Dermis blood vessel endothelial cell (primary cell): ENCODE data around the gene CAPG. TPM values are rescaled to one million over a fixed set of nuclear protein-coding genes. Genes with fewer than 3 reads are reported as not detected.
"Not testable (repeated sequence)": the region's sequence is repeated elsewhere in the genome, so short reads cannot be mapped to it uniquely, and the experiment has no call there.

ENCODE experiments used
- DNase-seq: peaks from one replicate; pipeline ENCODE4 v3.0.0; 2010
- total RNA-seq: library from RNA; depleted of rRNA; stranded (reverse); fragments of >200 nt; gene quantifications from 2 replicates; pipeline ENCODE4 v1.2.3, GENCODE V29; 2014

CAPG gene
- total RNA-seq, 1 donor from 2014 or later = 56.3 TPM

DNA sequence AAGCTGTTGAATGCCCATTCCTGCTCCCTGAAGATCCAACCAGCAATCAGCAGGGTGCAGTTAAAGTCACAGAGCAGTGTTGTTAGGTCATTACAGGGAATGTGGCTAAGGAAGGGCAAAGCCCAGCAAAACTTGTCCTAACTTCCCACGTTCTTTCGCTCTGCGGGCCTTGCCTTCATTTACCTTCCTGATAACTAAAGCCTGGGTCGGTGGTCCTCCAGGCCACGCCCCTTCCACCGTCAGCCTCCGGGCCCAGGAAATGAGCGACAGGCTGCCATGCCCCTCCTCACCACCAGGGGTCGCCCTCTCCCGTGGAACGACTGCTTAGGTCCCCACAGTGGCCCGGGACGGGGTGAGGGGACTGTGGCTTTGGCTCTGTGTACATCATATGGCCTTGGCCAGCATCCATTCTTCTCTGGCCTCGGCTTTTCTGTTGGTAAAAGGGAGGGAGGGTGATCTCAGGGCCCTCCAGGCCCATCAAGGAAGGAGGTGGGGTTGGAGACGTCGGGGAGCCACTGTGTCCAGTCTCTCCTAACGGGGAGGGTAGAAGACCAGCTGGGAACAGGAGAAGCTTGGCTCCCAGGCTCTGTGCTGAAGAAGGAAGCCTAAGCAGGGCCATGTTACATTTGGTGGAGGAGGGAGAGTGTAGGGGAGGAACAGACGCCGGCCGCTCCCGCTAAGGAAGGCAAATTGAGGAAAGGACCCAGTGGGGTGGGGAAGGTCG, 10.5 kb upstream of the CAPG start:
- peak; percentile 85 for DNase-seq

DNA sequence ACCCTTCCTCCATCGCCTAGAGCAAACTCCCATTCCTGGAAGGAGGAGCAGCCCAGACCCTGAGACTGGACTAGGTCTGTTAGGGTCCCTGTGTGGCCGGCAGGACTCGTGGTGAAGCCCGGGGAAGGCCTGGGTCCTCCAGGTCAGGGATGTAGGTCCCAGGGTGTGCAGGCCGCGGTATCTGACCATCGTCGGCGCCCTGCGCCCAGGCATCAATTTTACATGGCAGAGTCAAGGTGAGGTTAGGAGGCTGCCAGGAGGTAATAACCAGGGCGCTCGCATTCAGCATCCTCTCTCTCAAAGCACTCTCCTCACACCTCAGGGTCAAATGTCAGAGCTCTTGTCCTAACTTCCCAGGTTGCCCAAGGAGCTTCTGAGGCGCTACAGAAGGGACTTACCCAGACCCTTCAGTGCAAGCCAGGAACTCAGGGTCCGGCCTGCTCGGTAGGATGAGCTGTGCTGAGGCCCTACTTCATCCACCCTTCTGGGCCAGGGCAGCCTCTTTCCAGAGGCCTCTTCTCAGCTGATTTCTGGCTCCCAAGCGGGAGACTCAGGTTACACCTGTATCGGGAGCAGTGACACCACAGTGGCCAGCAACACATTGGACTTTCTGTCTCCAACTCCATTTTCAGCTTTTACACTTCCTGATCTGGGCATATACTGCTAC, 9.0 kb upstream of the CAPG start:
- no peak for DNase-seq

DNA sequence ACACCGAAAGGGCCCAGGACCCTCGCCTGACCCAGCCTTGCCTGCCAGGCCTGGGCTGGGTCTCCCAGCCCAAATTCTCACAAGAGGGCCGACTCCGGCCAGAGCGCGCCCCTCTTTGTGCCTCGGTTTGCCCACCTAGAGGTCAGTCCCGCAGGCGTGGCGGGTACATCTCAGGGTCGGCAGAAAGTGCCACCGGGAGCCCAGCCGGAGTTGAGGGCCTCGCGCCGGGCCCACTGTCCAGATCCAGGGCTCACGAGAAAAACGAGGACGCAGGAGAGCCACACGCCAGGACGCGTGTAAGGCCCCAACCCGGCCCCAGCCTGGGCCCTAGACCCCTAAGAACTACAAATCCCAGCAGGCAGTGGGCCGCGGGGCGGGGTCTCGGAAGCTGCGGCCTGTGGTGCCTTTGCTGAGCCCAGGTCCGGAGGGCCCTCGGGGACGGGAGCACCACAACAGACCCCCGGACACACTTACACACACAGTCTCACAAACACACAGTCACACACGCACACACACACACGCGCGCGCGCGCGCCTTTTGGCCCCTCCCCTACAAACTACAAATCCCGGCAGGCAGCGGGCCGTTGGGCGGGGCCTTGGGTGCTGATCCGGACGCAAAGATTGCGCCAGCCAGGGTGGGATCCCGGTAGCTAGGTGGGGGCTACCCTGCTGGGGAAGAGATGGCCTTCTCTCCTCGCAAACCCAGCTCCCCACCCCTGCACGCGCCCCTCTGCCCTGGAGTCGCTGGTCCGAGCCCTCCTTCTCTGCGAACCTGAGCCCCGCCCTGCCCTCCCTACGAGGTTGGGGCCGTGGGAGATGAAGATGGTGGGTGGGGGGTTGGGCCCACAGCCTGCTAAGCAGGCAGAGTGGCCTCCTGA, 8.2 kb upstream of the CAPG start, which contains the start of gene SH2D6:
SH2D6 (plus strand) TSS at position 583 of the 877 bp plus-strand sequence. CDS start 10,752 bp downstream, outside the sequence.
- peak; percentile 85 for DNase-seq

DNA sequence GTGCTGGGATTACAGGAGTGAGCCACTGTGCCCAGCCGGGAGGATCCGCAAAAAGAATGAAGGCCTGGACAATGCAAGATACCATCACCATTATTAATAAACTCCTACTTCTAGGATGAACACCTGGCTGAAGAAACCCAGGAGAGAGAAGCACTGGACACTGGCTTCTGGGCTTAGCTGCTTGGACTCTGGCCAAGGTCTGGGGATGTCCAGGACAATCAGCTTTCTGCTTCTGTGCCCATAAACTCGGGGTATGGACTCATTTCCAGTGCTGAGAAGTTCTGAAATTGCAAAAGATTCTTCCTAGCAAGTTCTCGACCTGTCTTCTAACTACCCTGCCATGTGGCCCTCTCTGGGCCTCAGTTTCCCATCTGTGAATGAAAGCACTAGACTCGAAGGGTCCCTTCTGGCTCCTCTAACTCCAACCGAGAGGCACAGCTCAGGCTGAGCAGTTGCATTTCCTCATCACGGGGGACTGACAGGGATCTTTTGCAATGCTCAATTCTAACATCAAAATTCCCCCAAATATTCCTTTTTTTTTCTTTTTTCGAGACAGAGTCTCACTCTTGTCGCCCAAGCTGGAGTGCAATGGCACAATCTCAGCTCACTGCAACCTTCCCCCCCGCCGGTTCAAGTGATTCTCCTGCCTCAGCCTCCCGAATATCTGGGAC, 5.9 kb upstream of the CAPG start:
- no peak for DNase-seq

DNA sequence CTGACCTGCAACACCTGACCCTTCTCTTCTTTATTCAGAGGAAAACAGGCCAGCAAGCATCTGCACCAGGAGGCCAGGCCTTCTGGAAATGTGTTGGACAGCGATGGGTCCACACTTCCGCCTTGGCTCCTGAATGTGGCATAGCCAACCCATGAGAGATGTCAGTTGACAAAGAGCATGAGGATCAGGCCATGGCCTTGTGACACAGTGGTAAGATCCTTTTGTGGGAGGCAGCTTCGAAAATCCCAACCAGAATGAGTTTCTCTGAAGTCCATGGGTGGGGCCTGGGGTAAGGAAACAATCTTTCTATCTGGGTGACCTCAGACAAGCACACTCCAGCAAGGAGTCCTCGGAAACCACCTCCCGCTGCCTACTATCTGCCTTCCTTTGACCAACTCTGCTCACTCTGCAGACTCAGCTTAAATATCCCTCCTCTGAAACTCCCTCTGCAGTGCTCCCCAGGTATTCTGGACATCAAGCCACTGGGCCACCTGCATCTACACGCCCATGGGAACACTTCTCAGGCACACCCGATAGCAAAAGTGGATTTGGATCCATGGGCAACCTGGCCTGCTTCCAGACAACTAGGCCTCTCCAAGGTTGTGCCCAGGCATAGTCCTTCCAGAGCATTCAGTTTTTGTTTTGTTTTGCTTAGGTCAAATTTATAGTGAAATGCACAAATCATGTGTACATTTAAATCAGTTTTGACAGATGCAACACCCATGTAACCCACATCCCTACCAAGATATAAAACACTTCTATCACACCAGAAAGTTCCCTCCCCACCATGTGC, 4.8 kb upstream of the CAPG start:
- DNase-seq = no peak

DNA sequence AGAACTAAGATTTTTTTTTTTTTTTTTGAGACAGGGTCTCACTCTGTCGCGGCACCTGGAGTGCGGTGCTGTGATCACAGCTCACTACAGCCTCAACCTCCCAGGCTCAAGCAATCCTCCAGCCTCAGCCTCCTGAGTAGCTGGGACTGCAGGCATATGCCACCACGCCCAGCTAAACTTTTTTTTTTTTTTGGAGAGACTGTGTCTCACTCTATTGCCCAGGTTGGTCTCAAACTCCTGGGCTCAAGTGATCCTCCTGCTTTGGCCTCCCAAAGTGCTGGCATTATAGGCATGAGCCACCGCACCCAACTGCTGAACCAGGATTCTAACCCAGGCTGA, 4.2 kb upstream of the CAPG start:
- DNase-seq = not testable (repeated sequence)

DNA sequence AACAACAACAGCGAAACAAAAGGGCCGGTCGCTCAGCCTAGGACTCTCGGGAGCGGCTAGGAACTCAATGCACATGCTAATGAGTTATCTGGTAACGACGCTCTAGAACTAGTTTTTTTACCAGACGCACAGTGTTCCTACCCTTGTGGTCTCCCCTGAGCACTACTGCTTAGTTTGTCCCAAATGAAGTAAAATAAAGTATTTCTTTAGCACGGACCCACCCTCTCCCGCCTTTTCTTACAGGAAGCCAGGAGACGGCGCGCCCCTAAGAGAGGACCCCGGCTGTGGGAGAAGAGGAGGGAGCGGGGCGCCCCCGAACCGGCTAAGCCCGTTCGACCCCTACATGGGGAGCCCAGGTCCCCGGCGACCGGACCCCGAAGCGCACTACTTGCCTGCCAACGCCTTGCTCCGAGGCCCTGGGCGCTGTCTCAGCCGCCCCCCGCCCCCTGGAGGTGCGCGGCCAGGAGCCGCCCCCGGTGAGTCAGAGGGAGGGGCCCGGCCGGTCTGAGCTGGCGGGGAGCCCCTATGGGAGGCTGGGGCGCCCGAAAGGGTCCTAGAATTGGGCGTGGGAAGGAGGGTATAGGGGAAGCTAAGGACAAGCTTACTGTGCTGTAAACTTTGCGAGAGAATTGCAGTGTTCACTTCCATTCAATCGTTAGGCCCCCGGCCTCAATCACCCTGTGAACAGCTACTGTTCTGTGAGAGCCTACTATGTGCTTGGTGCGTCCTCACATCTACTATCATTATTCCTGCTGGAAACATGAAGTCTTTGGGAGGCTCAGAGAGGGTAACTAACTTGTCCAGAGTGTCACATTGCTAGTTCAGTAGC, 3.6 kb upstream of the CAPG start:
- DNase-seq = peak; percentile 56

DNA sequence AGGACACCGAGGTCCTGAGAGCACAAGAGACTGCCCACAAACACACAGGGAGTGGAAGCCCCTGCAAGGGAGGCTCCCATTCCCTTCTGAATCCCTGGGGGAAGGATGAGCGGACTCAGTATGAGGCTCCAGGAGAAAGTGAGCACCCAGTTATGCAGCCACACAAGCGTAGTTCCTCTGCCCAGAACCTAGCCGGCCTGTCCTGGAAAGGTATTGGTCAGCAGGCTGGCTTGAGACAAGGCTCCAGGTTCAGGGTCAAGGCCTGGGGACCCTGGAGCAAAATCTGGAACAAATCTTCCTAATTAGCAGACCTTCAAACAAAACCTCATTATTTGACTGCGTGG, 1.2 kb upstream of the CAPG start:
- no peak for DNase-seq

DNA sequence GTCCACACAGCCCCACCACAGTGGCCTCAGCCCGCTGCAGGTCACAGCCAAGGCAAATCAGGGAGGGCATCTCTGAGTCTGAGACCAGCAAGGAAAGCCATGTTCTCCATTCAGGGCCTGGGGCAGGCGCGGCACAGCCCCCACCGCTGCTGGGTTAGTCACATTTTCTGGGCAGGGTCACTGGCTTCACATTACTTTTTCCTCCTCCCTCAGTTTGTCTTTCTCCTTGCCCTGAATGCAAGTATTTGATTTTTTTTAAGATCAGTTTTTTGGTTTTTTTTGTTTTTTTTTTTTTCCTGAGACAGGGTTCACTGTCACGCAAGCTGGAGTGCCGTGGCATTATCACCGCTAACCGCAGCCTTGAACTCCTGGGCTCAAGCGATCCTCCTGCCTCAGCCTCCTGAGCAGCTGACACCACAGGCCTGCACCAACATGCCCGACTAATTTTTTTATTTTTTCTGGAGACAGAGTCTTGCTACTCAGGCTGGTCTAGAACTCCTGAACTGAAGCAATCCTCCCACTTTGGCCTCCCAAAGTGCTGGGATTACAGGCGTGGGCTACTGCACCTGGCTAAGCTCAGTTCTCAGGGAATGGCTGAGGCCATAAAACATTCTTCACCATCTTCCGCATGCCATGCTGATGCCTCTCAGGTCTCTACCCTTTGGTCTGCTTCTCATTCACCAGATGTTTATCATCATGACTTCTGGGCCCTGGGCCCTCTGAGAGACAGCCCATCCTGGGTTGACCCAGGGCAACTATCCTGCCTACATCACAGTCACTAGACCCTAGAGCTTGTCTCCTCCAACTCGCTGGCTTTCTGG, 628 bp upstream of the CAPG start:
- DNase-seq = no peak

DNA sequence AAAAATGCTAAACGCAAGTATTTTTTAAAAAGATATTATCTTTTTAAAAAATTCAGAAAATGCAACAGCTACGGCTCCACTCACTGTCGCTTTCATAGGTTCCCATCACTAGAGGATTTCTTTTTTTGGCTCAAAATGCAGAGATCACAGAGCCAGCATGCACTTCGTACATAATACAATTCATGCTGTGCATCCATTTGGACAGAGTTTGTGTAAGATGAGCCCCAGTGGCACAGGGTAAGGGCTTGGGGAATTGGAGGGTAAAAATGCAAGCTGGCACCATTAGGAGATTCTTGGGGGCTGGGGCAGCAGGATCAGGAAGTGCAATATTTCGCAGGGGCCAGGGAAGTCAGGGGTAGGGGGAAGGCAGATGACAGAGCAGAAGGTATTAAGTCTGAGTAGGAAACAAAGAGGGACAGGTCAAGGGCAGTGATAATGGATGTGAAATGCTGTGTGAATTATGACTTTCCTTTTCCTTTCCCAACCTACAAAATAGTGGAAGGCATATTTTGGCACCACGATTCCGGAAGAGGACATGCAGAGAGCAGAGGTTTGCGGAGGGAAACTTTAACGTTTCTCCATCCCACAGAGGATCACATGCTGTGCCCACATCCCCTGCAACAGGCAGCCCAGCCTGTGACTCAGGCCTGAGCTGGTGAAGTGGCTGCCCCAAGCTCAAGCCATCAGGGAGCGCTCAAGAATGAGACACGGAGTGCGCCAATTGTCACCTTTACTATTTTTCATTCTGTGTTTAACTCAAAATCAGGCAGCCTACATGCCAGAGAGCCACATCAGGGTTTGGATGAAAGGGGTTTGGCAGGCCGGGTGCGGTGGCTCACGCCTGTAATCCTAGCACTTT, 4.7 kb downstream of the CAPG start:
- peak; percentile 47 for DNase-seq

DNA sequence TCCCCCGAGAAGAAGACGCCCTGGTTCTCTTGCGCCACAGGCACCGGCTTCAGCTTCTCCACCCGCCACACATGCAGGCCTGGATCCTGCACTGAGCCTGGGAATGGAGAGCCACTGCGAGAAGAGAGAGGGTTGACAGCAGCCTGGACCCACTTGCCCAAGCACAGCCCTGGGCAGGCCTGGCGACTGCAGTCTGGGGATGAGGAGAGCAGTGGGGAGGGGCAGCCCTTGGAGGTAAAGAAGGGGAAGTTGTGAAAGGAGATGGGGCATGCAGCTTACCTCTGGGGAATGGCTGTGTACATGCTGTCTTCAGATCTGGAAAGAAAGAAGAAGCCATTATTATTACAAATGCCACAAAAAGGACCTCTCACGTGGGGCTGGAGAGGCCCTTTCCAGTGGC, 8.3 kb downstream of the CAPG start:
- DNase-seq = no peak

DNA sequence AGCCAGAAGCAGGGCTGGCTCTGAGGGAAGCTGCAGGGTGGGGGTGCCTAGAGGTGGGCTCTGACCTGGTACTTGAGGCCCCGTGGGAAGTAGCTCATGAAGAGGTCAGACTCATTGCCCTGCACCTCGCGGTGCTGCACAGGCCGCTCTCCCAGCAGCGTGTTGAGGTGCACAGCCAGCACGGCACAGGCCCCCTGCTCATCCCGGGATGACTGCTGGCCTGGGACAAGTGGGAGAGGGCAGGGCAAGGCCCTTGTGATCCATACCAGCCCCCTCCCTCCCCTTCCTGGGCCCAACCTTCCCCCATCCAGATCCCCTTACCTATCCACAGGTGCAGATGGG, 8.7 kb downstream of the CAPG start:
- no peak for DNase-seq

DNA sequence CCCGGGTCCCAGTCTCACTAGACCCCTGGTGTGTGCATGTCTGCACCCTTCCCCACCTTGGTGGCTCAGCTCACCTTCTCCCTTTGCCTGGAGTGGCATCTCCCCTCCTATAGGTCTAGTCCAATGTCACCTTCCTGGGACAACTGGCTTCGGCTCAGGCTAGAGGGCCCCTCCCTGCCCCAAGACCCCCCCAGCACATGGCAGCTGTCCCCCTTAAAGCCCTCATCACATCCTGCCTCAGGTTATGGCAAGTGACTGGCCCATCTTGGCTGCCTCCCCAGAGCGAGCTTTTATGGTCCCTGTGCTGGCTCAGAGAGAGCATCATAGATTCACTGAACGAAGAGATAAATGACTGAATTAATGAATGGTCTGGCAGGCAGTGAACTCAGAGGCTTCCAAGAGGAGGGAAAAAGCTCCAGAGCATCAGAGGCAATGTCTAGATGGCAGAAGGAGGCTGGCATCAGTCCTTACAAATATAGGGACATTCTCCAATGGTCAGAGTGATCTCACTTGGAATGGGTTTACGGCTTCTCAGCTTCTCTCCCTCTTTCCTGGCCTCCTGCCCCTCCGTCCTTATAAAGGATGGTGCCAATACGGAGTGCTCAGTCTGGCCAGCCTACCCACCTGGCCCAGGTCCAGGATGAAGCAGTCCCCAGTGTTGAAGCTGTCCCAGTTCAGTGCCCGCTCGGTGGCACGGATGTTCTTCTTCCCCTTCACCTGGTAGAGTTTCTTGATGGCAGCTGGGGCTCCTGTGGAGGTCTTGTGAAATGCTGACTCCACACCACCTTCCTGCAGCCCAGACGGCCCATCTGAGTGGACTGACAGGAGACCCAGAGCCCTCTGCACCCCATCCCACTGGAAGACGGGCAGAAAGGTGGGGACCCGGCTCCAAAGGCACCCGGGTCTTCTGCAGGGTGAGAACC, 9.4 kb downstream of the CAPG start:
- DNase-seq = no peak

DNA sequence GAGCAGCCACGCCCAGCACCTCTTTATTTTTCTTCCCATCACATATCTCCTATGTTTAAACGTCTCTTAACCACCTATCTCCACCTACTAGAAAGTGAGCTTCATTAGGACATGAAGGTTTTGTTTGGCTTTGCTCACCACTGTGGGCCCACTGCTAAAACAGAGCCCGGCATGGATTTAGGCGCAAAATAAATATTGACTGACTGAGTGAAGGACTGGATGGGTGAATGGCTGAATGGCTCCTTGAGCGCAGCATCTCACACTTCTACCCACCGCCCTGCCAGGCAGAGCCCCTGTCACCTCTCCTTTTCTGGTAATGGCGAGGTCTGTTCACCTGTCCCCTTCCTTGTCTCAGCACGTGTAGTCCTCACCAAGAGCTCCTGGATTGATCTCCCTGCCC, 10.1 kb downstream of the CAPG start:
- DNase-seq = no peak

DNA sequence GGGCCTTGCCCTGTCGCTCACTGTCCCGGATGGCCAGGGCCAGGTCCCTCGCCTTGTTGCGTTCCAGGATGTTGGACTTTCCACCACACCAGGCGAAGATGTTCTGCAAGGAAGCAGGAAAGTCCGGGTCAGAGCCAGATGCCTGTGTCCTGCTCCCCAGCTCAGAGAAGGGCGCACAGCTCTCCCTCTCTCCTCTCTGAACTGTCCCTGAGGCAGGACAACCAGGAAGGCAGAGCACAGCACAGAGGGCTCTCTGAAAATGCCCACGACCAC, 11.0 kb downstream of the CAPG start:
- DNase-seq = no peak

DNA sequence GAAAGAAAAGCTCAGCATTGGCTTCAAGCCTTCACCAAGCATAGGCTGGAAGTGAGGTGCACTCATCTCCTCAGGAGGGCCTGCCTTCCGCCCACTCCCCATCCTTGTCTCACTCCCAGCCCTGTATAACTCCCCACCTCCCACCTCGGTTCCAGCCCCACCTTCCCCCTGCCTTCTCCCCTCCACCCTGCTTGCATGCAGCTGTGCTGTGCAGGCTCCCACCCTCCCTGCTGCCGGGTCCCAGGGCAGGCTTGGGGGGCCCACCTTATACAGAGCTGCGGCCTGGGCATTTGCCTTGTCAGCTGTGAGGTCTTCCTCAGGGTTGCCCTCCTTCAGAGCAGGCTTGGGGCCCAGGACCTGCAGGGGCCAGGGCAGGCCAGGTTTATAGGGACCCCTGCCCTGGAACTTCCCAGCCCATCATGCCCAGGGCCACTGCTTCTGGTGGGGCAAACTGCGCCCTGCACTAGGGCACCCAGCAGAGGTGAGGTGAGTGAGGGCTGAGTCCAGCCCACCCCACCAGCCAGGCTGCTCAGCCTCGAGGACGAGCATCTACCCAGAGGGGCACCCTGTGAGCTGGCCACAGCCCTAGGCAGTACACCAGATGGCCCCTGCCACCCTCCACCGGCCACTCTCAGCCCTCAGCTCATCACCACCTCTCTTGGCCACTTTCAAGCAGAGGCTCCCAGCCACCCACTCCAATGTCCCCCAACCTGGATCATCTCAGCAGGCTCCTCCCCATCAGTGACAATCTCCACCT, 11.6 kb downstream of the CAPG start:
- no peak for DNase-seq

DNA sequence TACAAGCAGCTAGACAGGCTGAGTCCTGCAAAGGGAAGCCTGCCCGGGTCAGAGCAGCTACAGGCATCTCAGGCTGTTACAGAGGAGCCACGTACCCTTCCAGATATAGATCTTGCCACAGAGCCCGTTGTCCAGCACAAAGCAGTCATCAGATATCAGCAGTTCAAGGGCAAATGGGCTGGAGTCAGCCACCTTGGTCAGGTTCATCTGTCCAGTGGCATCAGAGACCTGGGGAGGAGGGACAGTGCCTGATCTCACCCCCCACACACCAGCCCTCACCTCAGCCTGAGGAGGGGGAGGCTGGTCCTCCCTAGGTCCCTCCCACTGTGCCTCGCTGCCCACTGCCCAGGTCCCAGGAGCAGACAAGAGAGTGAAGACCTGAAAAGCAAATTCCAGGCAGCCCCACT, 12.2 kb downstream of the CAPG start:
- no peak for DNase-seq
